ENCODE results near the gene AHNAK.

AHNAK gene

GRCh38 chr11:62400281-62400680, 146.3 kb downstream of the AHNAK start:
- intact Hi-C loops (cut with DNase I; ENCODE audit: low total_unique reads): no loop called here
- H3K9me3 ChIP-seq: no peaks in the 10 kb centered on the region
- H3K27me3 ChIP-seq: no peaks in the 10 kb centered on the region
- H3K27ac ChIP-seq: peak overlapping the region; percentile 79 to 82
- no peak overlapping the region for H3K4me3 ChIP-seq
- H3K36me3 ChIP-seq: no peaks in the 10 kb centered on the region
- H3K4me1 ChIP-seq: peaks cover 8 to 74% (median 64%) of the 10 kb centered on the region in 4 donors
- no peak for TF ChIP-seq CTCF (IDR thresholded peaks at IDR 0.05)
- DNase-seq: no peak

DNA sequence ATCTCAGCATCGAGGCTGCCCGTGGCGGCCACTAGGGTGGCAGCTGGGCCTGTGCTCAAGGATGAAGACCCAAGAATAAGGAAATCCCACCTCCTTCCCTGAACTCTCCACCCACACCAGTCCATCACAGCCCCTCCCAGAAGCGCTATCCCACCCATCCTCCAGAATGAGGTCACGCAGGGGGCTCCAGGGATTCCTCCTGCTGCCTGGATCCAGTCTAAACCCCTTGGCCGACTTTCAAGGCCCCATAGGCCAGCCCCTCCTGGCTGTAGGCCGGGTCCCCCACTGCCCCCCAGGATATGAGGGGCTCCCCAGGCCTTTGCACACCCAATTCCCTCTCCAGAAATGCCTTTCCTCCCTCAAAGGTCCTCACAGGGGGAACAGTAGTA, 146.7 kb downstream of the AHNAK start:
- peaks cover 8 to 78% (median 67%) of the 10 kb centered on the region in 4 donors for H3K4me1 ChIP-seq
- no peak overlapping the region for H3K4me3 ChIP-seq
- H3K9me3 ChIP-seq: no peaks in the 10 kb centered on the region
- TF ChIP-seq CTCF (IDR thresholded peaks at IDR 0.05): no peak
- DNase-seq: no peak
- H3K27me3 ChIP-seq: no peaks in the 10 kb centered on the region
- H3K27ac ChIP-seq: peak overlapping the region; percentile 79 to 82
- no peaks in the 10 kb centered on the region for H3K36me3 ChIP-seq
- intact Hi-C loops (cut with DNase I; ENCODE audit: low total_unique reads): loop anchor here (5.0 to 10.0 kb wide), 2 partner anchors 142 to 295 kb away; no protein-coding TSS in a partner anchor

- H3K4me1 ChIP-seq: peaks cover 8 to 78% (median 67%) of the 10 kb centered on the region in 4 donors
- peak overlapping the region; percentile 79 to 82 for H3K27ac ChIP-seq
- H3K36me3 ChIP-seq: no peaks in the 10 kb centered on the region
- intact Hi-C loops (cut with DNase I; ENCODE audit: low total_unique reads): loop anchor here (5.0 to 10.0 kb wide), 2 partner anchors 143 to 295 kb away; no protein-coding TSS in a partner anchor
- DNase-seq: peak; percentile 50 to 85
- no peaks in the 10 kb centered on the region for H3K9me3 ChIP-seq
- peak overlapping the region in 1 of 2 donors; percentile 10 for H3K4me3 ChIP-seq
- no peaks in the 10 kb centered on the region for H3K27me3 ChIP-seq
- no peak for TF ChIP-seq CTCF (IDR thresholded peaks at IDR 0.05)
Measured at GRCh38 chr11:62399172-62399877, 147.3 kb downstream of the AHNAK start.

- no peak overlapping the region for H3K4me3 ChIP-seq
- peaks cover 8 to 72% (median 64%) of the 10 kb centered on the region in 4 donors for H3K4me1 ChIP-seq
- DNase-seq: peak in 1 of 2 donors; percentile 60
- no peak for TF ChIP-seq CTCF (IDR thresholded peaks at IDR 0.05)
- no peaks in the 10 kb centered on the region for H3K27me3 ChIP-seq
- H3K27ac ChIP-seq: peak overlapping the region; percentile 79 to 82
- no peaks in the 10 kb centered on the region for H3K9me3 ChIP-seq
- H3K36me3 ChIP-seq: no peaks in the 10 kb centered on the region
- intact Hi-C loops (cut with DNase I; ENCODE audit: low total_unique reads): loop anchor here (5.0 to 10.0 kb wide), 2 partner anchors 144 to 296 kb away; no protein-coding TSS in a partner anchor
Measured at GRCh38 chr11:62398011-62398994, 148.3 kb downstream of the AHNAK start.

DNA sequence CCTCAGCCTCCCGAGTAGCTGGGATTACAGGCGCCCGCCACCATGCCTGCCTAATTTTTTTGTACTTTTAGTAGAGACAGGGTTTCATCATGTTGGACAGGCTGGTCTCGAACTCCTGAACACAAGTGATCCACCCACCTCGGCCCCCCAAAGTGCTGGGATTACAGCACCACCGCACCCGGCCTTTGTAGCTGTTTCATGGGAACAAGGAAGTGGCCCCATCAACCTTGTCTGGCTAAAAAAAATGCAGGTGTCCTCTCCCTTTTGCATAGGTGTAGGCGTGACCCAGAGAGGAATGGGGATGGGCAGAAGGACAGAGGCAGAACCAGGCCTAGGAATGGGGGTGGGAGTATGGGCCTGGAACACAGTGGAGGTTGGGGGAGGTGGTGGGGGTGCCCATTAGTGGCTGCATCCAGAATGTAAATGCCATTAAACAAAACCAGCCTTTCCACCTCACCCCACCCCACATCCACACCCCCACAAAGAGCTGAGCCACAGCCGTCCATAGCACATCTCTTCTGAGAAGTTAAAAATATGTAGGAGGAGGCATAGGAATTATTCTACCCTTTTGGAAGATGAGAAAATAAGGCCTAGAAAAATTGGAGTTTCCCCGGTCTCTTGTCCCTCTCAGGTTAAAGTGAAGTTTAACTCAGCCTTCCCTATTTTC, 150.6 kb downstream of the AHNAK start:
- intact Hi-C loops (cut with DNase I; ENCODE audit: low total_unique reads): loop anchor here (5.0 to 10.0 kb wide), 2 partner anchors 146 to 299 kb away; no protein-coding TSS in a partner anchor
- no peaks in the 10 kb centered on the region for H3K9me3 ChIP-seq

More for the DNA sequence above, 150.6 kb downstream of the AHNAK start:
- H3K27me3 ChIP-seq: no peaks in the 10 kb centered on the region
- H3K4me3 ChIP-seq: no peak overlapping the region
- H3K27ac ChIP-seq: peak overlapping the region in 1 of 2 donors; percentile 77
- no peaks in the 10 kb centered on the region for H3K36me3 ChIP-seq
- DNase-seq: no peak
- no peak for TF ChIP-seq CTCF (IDR thresholded peaks at IDR 0.05)
- peaks cover 8 to 49% (median 43%) of the 10 kb centered on the region in 4 donors for H3K4me1 ChIP-seq
